Non-pigmented ciliary epithelial cell (primary cell): ENCODE measurements around the gene CDKAL1.

ENCODE experiments used
- DNase-seq: peaks from one replicate; pipeline ENCODE4 v3.0.0-alpha.2; 2010; ENCODE audit warnings: low read depth

Gene CDKAL1

GRCh38 chr6:21258665-21259064 lies 724.4 kb downstream of the CDKAL1 start:
- no peak for DNase-seq

- DNase-seq = no peak
These were observed 725.4 kb downstream of the CDKAL1 start for GRCh38 chr6:21259660-21260059.

- no peak for DNase-seq
These were observed 728.2 kb downstream of the CDKAL1 start for GRCh38 chr6:21262504-21262903.

GRCh38 chr6:21263531-21264287 lies 729.5 kb downstream of the CDKAL1 start:
- DNase-seq = peak; percentile 54

GRCh38 chr6:21264288-21265033 lies 730.2 kb downstream of the CDKAL1 start:
- DNase-seq = no peak

- DNase-seq = no peak
These were observed 730.9 kb downstream of the CDKAL1 start for GRCh38 chr6:21265034-21265729.

GRCh38 chr6:21265730-21266044 lies 731.4 kb downstream of the CDKAL1 start:
- DNase-seq = peak; percentile 35

GRCh38 chr6:21270636-21271201 lies 736.5 kb downstream of the CDKAL1 start:
- no peak for DNase-seq

- DNase-seq = no peak
These were observed 737.3 kb downstream of the CDKAL1 start for GRCh38 chr6:21271428-21272155.

- DNase-seq = no peak
These were observed 739.2 kb downstream of the CDKAL1 start for GRCh38 chr6:21273451-21273850.

GRCh38 chr6:21274851-21275250 lies 740.6 kb downstream of the CDKAL1 start:
- DNase-seq = no peak

- no peak for DNase-seq
These were observed 743.5 kb downstream of the CDKAL1 start for GRCh38 chr6:21277601-21278374.

- DNase-seq = no peak
These were observed 744.1 kb downstream of the CDKAL1 start for GRCh38 chr6:21278375-21278745.

- no peak for DNase-seq
These were observed 745.4 kb downstream of the CDKAL1 start for GRCh38 chr6:21279619-21280018.

- DNase-seq = no peak
These were observed 747.1 kb downstream of the CDKAL1 start for GRCh38 chr6:21281366-21281765.
